Activated gamma-delta T cell treated with anti-CD3 and anti-CD28 coated beads, Interleukin-2, amount 50 U/mL, for 16 hours (primary cell): ENCODE data around the gene SPAG9.

Experiments used
- DNase-seq: peaks from one replicate; pipeline ENCODE4 v3.0.0-alpha.2; 2020; ENCODE audit warnings: low read depth

SPAG9 gene

GRCh38 chr17:50938821-50939541, 181.7 kb downstream of the SPAG9 start:
- DNase-seq: no peak

GRCh38 chr17:50935996-50936266, 184.7 kb downstream of the SPAG9 start:
- DNase-seq: no peak

- DNase-seq: no peak
Observed at GRCh38 chr17:50935221-50935995, 185.3 kb downstream of the SPAG9 start.

- DNase-seq: no peak
Observed at GRCh38 chr17:50934672-50935220, 185.9 kb downstream of the SPAG9 start.

- no peak for DNase-seq
Observed at GRCh38 chr17:50934161-50934560, 186.5 kb downstream of the SPAG9 start.

- no peak for DNase-seq
Observed at GRCh38 chr17:50931144-50931908, 189.3 kb downstream of the SPAG9 start.

GRCh38 chr17:50928646-50929045, 192.0 kb downstream of the SPAG9 start:
- DNase-seq: no peak

- DNase-seq: no peak
Observed at GRCh38 chr17:50927287-50927686, 193.4 kb downstream of the SPAG9 start.

GRCh38 chr17:50926523-50926922, 194.1 kb downstream of the SPAG9 start:
- no peak for DNase-seq

GRCh38 chr17:50925296-50925891, 195.3 kb downstream of the SPAG9 start:
- no peak for DNase-seq

GRCh38 chr17:50924800-50925199, 195.9 kb downstream of the SPAG9 start:
- no peak for DNase-seq

GRCh38 chr17:50924300-50924699, 196.4 kb downstream of the SPAG9 start:
- no peak for DNase-seq

GRCh38 chr17:50923611-50924010, 197.1 kb downstream of the SPAG9 start:
- no peak for DNase-seq

- no peak for DNase-seq
Observed at GRCh38 chr17:50922721-50923405, 197.8 kb downstream of the SPAG9 start.

- no peak for DNase-seq
Observed at GRCh38 chr17:50922107-50922506, 198.6 kb downstream of the SPAG9 start.

- DNase-seq: no peak
Observed at GRCh38 chr17:50920891-50921586, 199.6 kb downstream of the SPAG9 start.

- no peak for DNase-seq
Observed at GRCh38 chr17:50920041-50920410, 200.6 kb downstream of the SPAG9 start.

GRCh38 chr17:50919321-50920040, 201.2 kb downstream of the SPAG9 start:
- DNase-seq: peak; percentile 52

GRCh38 chr17:50918933-50919296, 201.8 kb downstream of the SPAG9 start:
- no peak for DNase-seq

GRCh38 chr17:50918071-50918932, 202.4 kb downstream of the SPAG9 start:
- DNase-seq: no peak
